Naive thymus-derived CD4-positive, alpha-beta T cell (primary cell): Measurements from ENCODE around the gene NHP2. TPM values are rescaled to one million over a fixed set of nuclear protein-coding genes. Genes with fewer than 3 reads are reported as not detected.

ENCODE experiments used
- ATAC-seq: fragments of 150-1000 bp; cut with Tn5 transposase; 2 replicates; pipeline ENCODE4 v1.10.0; 2021; ENCODE audit warnings: mild to moderate bottlenecking, moderate library complexity
- CTCF ChIA-PET: fragments of 350-600 bp; sonication (Branson Sonifier 250); formaldehyde crosslinking; loops from one replicate; lab custom pipeline; 2021; ENCODE audit warnings: antibody characterized with exemption; lab: Charles Lee
- POLR2A ChIA-PET: fragments of 350-600 bp; sonication (Branson Sonifier 250); formaldehyde crosslinking; loops from one replicate; lab custom pipeline; 2021; ENCODE audit warnings: antibody characterized with exemption, inconsistent platforms; lab: Charles Lee
- DNase-seq, 9 donors: peaks; one replicate each; pipeline versions ENCODE4 v3.0.0 to v3.0.0-alpha.2; 2020 to 2022; ENCODE audit warnings: mixed read lengths in 1 of 9
- H3K27ac ChIP-seq: one replicate; pipeline ENCODE4 v1.7.0; 2013; ENCODE audit warnings: mild to moderate bottlenecking, low read depth, low read length, moderate library complexity
- H3K27me3 ChIP-seq, 2 donors: one replicate each; pipeline ENCODE4 v1.7.0; 2013; ENCODE audit warnings: low read length in 2 of 2, mild to moderate bottlenecking in 2 of 2, moderate library complexity in 2 of 2; ENCODE audit not compliant: control insufficient read depth in 2 of 2, insufficient read depth in 2 of 2
- H3K36me3 ChIP-seq, 3 experiments: 1 replicate in 2 of 3; 2 replicates in 1 of 3; pipeline ENCODE4 v1.7.0; 2013; ENCODE audit warnings: low read length in 3 of 3, mild to moderate bottlenecking in 3 of 3, moderate library complexity in 1 of 3; ENCODE audit not compliant: insufficient read depth in 3 of 3, control insufficient read depth in 2 of 3
- H3K4me1 ChIP-seq, 2 donors: one replicate each; pipeline ENCODE4 v1.7.0; 2013; ENCODE audit warnings: low read length in 2 of 2, mild to moderate bottlenecking in 2 of 2, moderate library complexity in 1 of 2; ENCODE audit not compliant: control insufficient read depth in 2 of 2, insufficient read depth in 2 of 2
- H3K4me3 ChIP-seq: 2 replicates; pipeline ENCODE4 v1.7.0; 2013; ENCODE audit warnings: mild to moderate bottlenecking, low read length
- H3K9me3 ChIP-seq, 3 experiments: 1 replicate in 2 of 3; 2 replicates in 1 of 3; pipeline ENCODE4 v1.7.0; 2013; ENCODE audit warnings: low read length in 3 of 3; ENCODE audit not compliant: control insufficient read depth in 2 of 3
- H3K27ac Mint-ChIP-seq, 9 donors: one replicate each; pipeline ENCODE4 v1.8.0; 2020 to 2022; ENCODE audit warnings: mixed read lengths in 9 of 9, mild to moderate bottlenecking in 8 of 9, moderate library complexity in 5 of 9, inconsistent platforms in 2 of 9
- H3K27me3 Mint-ChIP-seq, 5 donors: one replicate each; pipeline ENCODE4 v1.8.0; 2021 to 2022; ENCODE audit warnings: mixed read lengths in 5 of 5, mild to moderate bottlenecking in 1 of 5
- H3K36me3 Mint-ChIP-seq, 5 donors: one replicate each; pipeline ENCODE4 v1.8.0; 2020 to 2022; ENCODE audit warnings: mixed read lengths in 5 of 5, mild to moderate bottlenecking in 3 of 5, inconsistent platforms in 1 of 5
- H3K4me1 Mint-ChIP-seq, 7 donors: one replicate each; pipeline ENCODE4 v1.8.0; 2020 to 2022; ENCODE audit warnings: mixed read lengths in 7 of 7, mild to moderate bottlenecking in 3 of 7, inconsistent platforms in 1 of 7
- H3K4me3 Mint-ChIP-seq, 10 donors: one replicate each; pipeline ENCODE4 v1.8.0; 2020 to 2022; ENCODE audit warnings: mild to moderate bottlenecking in 10 of 10, mixed read lengths in 10 of 10, moderate library complexity in 6 of 10, inconsistent platforms in 2 of 10
- H3K9me3 Mint-ChIP-seq, 11 donors: one replicate each; pipeline ENCODE4 v1.8.0; 2020 to 2022; ENCODE audit warnings: mixed read lengths in 11 of 11, mild to moderate bottlenecking in 4 of 11, inconsistent platforms in 1 of 11, moderate library complexity in 1 of 11
- intact Hi-C, 2 donors: fragments of 100-400 bp; cut with micrococcal nuclease; formaldehyde crosslinking; loops; one replicate each; pipeline ENCODE4 v1.15.1; 2023
- polyA plus RNA-seq, 2 donors: library from polyadenylated mRNA; unstranded; fragments of 300-500 nt; fragmentation: Illumina TruSeq; gene quantifications; one replicate each; pipeline ENCODE4 v1.2.3, GENCODE V29; 2021
- total RNA-seq, 6 experiments: library from RNA in 5 of 6; stranded (reverse) in 5 of 6; gene quantifications; 1 replicate in 5 of 6; 2 replicates in 1 of 6; pipeline ENCODE4 v1.2.3 and lab custom pipeline; 2021 to 2026

Gene NHP2
- total and polyA plus RNA-seq, 7 experiments from 2014 or later, result 50.5 to 231 (median 78.6) TPM

GRCh38 chr5:178126556-178126955, 27.1 kb downstream of the NHP2 start:
- Mint-ChIP-seq H3K4me1 (peaks cover 5 to 12% (median 8%) of the 10 kb centered on the region in 7 donors), H3K27ac (no peak overlapping the region), H3K27me3 (peaks cover 0 to 4% (median 0%) of the 10 kb centered on the region in 5 donors), H3K9me3 (no peaks in the 10 kb centered on the region), H3K4me3 (no peak overlapping the region), H3K36me3 (peaks cover 0 to 2% (median 0%) of the 10 kb centered on the region in 5 donors)
- intact Hi-C loops, result no loop called here
- Histone ChIP-seq H3K4me3 (no peak overlapping the region), H3K9me3 (no peaks in the 10 kb centered on the region), H3K27me3 (no peaks in the 10 kb centered on the region), H3K36me3 (no peaks in the 10 kb centered on the region), H3K4me1 (peaks cover 5 to 7% of the 10 kb centered on the region in 2 donors), H3K27ac (no peak overlapping the region)
- ChIA-PET CTCF (interaction anchor here (1.0 kb wide), 1 partner anchor 19 kb away, joined by 3 read pairs; no protein-coding TSS in a partner anchor), POLR2A (no interaction called here)
- ATAC-seq (no peak), DNase-seq (no peak)

DNA sequence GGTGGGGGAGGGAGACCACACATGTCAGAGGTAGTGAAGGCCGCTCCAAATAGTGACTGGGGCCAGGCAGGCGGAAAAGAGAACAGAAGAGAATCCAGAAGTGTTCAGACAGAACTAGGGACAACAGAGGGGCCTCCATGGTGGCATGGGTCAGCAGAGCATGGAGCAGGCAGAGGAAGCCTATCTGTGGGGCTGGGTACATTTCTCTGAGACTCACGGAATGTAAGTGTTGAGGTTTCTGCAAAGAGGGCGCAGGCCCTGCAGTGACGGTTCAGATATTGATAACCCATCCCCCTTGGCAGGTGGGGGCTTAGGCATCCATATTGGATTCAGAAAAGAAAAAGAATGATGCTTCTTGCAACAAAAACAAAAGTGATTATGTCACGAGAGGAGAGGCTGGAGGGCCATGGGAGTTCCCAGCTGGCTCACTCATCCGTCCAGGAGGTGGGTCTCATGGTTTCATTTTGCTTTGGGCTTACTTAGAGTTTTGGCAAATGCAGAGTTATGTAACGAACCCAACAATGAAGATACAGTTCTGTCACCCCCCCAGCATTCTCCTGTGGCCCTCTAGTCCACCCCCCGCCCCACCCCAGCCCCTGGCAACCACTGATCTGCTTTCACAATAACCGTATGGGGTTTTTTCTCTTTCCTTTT, 28.3 kb downstream of the NHP2 start:
- ChIA-PET CTCF (no interaction called here), POLR2A (interaction anchor here (0.6 kb wide), 1 partner anchor 15 kb away, joined by 4 read pairs; no protein-coding TSS in a partner anchor)
- H3K4me1 ChIP-seq, result peaks cover 4 to 9% of the 10 kb centered on the region in 2 donors
- H3K9me3 ChIP-seq, result no peaks in the 10 kb centered on the region
- ATAC-seq, result no peak
- Mint-ChIP-seq H3K4me3 (peak overlapping the region in 1 of 10 donors; percentile 11), H3K27ac (no peak overlapping the region), H3K9me3 (no peaks in the 10 kb centered on the region), H3K4me1 (peaks cover 5 to 17% (median 14%) of the 10 kb centered on the region in 7 donors), H3K27me3 (peaks cover 0 to 4% (median 0%) of the 10 kb centered on the region in 5 donors), H3K36me3 (no peaks in the 10 kb centered on the region)
- no peaks in the 10 kb centered on the region for H3K27me3 ChIP-seq
- H3K4me3 ChIP-seq, result no peak overlapping the region
- no peak for DNase-seq
- H3K27ac ChIP-seq, result no peak overlapping the region
- no peaks in the 10 kb centered on the region for H3K36me3 ChIP-seq
- intact Hi-C loops, result no loop called here

GRCh38 chr5:178123966-178124925, 29.4 kb downstream of the NHP2 start:
- H3K36me3 ChIP-seq, result no peaks in the 10 kb centered on the region
- Mint-ChIP-seq H3K4me3 (no peak overlapping the region), H3K9me3 (no peaks in the 10 kb centered on the region), H3K4me1 (peaks cover 5 to 17% (median 12%) of the 10 kb centered on the region in 7 donors), H3K36me3 (no peaks in the 10 kb centered on the region), H3K27ac (no peak overlapping the region), H3K27me3 (peaks cover 0 to 3% (median 0%) of the 10 kb centered on the region in 5 donors)
- DNase-seq, result no peak
- H3K27ac ChIP-seq, result no peak overlapping the region
- POLR2A ChIA-PET, result interaction anchor here (0.5 to 1.2 kb wide), 2 partner anchors 10 to 1701 kb away, joined by 3 read pairs; no protein-coding TSS in a partner anchor
- H3K4me3 ChIP-seq, result no peak overlapping the region
- CTCF ChIA-PET, result interaction anchor here (1.0 kb wide), 1 partner anchor 21 kb away, joined by 3 read pairs; no protein-coding TSS in a partner anchor
- intact Hi-C loops, result no loop called here
- ATAC-seq, result no peak
- peaks cover 4 to 9% of the 10 kb centered on the region in 2 donors for H3K4me1 ChIP-seq
- no peaks in the 10 kb centered on the region for H3K27me3 ChIP-seq
- no peaks in the 10 kb centered on the region for H3K9me3 ChIP-seq

- Mint-ChIP-seq H3K4me3 (no peak overlapping the region), H3K4me1 (peaks cover 5 to 17% (median 12%) of the 10 kb centered on the region in 7 donors), H3K27me3 (no peaks in the 10 kb centered on the region), H3K9me3 (no peaks in the 10 kb centered on the region), H3K27ac (no peak overlapping the region), H3K36me3 (no peaks in the 10 kb centered on the region)
- CTCF ChIA-PET, result interaction anchor here (0.7 kb wide), 2 partner anchors 21 to 22 kb away, joined by 3 read pairs; no protein-coding TSS in a partner anchor
- Histone ChIP-seq H3K27me3 (no peaks in the 10 kb centered on the region), H3K27ac (no peak overlapping the region), H3K4me3 (no peak overlapping the region), H3K4me1 (peaks cover 7 to 9% of the 10 kb centered on the region in 2 donors), H3K9me3 (no peaks in the 10 kb centered on the region), H3K36me3 (no peaks in the 10 kb centered on the region)
- DNase-seq (no peak), ATAC-seq (no peak)
- POLR2A ChIA-PET, result interaction anchor here (0.5 to 1.2 kb wide), 3 partner anchors 9 to 1702 kb away, joined by 3 read pairs; partner anchors contain the start of gene NHP2
- intact Hi-C loops, result no loop called here
These were observed 30.4 kb downstream of the NHP2 start for GRCh38 chr5:178123094-178123965.

DNA sequence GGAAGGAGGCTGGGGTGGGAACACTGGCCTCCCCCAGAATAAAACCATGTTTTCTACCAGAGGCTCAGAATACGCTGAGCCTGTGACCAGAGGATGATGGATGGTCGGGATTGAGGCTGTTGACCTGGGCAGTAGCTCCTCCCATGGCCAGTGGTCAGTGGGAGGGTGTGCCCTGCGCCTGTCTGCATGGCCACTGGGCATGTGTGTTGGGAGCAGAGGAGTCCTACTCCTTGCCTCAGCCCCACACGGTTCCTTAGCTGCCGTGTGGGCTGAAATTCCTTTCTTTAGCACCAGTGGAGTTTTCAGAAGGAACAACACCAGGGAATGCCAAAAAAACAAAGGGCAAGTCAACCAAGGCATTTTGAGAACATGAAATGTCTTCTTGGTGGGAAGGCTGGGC, 31.3 kb downstream of the NHP2 start:
- H3K9me3 Mint-ChIP-seq, result no peaks in the 10 kb centered on the region
- no peak for DNase-seq
- no peaks in the 10 kb centered on the region for H3K27me3 Mint-ChIP-seq
- intact Hi-C loops, result no loop called here
- no peak overlapping the region for H3K27ac ChIP-seq
- no peak for ATAC-seq
- peaks cover 5 to 17% (median 12%) of the 10 kb centered on the region in 7 donors for H3K4me1 Mint-ChIP-seq
- H3K4me1 ChIP-seq, result peaks cover 13 to 17% of the 10 kb centered on the region in 2 donors
- no peak overlapping the region for H3K4me3 ChIP-seq
- H3K9me3 ChIP-seq, result no peaks in the 10 kb centered on the region
- ChIA-PET CTCF (interaction anchor here (3.3 kb wide), 2 partner anchors 20 to 23 kb away, joined by 14 to 25 read pairs; no protein-coding TSS in a partner anchor), POLR2A (interaction anchor here (0.9 to 2.4 kb wide), 2 partner anchors 8 to 31 kb away, joined by 3 to 16 read pairs; partner anchors contain the start of genes NHP2 and RMND5B)
- no peaks in the 10 kb centered on the region for H3K36me3 Mint-ChIP-seq
- H3K27me3 ChIP-seq, result no peaks in the 10 kb centered on the region
- H3K27ac Mint-ChIP-seq, result no peak overlapping the region
- no peaks in the 10 kb centered on the region for H3K36me3 ChIP-seq
- no peak overlapping the region for H3K4me3 Mint-ChIP-seq
